ENCODE results near the gene ZNF644.
"Not testable (repeated sequence)": the region's sequence is repeated elsewhere in the genome, so short reads cannot be mapped to it uniquely, and the experiment has no call there.

The ZNF644 gene

DNA sequence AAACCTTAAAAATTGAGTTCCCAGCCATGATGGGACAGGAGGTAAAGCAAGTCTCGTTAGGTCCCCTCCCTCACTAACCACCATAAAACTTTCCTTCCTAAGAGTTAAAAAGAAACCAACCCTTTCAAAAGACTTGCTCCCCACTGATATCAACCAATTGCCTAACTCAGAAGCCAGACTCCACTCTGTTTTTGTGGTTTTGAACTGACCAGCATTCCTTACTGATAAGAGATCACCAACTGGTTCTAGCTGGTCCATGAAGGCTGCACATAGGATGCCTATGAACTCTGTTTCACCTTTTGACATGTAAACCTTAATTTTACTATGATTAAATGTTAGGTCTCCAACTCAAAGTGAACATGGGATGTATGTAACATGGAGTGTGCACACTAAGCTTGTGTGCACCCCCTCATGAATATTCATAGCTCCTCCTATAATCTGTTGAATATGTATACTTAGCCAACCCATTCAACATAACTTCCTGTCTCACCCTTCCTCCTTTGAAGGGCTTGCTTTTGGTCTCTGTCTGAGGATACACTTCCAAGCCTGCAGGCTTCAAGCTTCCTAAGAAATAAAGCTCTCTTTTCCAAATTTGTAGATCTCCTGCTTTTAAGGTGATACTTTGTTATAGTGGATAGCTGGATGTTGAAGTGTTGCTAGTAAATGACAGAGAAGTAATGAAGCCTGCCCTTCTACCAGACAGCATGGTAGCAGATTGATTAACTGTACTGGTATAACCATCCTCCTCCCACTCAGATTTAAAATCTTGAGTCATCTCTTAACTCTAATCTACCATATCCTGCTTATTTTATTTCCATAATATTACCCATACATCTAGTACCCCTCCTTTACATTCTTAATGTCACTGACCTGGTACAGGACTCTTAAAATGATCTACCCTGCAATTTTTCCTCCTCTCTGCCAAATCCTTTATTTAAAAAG lies 95.6 kb downstream of the ZNF644 start:
- DNase-seq = no peak

DNA sequence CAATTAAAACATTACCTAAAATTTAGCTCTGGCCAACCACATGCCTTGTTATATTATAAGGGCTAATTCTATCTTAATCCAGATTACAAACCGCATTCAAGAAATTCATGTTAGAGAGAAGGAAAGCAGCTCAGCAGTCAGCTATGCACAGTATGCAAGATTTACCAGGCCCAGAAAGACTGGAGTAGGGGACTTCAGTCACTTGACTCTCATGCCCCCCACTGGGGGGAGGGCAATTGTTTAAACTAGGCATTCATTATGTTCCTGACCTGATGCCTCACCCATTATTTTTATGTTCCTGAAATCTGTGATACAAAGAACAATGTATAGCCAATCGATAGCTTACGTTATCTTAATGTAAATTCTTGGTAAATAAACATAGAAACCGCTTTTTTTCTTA lies 96.9 kb downstream of the ZNF644 start:
- no peak for DNase-seq

DNA sequence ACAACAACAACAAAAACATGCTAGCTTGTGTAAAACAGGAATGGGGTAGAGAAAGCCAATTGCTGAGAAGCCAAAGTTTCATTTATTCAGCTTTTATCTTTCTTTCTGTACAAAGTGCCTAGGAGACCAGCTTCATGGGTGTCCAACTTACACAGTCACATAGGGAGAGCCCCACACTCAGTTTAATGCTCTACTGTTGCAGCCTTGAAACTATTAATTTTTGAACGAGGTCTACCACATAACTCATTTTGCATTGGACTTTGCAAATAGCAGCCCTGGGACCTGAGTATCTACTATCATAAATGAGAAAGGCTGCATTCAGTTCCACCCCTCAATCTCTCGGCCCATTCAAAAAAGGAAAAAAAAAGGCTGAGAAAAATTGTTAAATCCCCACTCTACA lies 98.8 kb downstream of the ZNF644 start:
- DNase-seq = no peak

DNA sequence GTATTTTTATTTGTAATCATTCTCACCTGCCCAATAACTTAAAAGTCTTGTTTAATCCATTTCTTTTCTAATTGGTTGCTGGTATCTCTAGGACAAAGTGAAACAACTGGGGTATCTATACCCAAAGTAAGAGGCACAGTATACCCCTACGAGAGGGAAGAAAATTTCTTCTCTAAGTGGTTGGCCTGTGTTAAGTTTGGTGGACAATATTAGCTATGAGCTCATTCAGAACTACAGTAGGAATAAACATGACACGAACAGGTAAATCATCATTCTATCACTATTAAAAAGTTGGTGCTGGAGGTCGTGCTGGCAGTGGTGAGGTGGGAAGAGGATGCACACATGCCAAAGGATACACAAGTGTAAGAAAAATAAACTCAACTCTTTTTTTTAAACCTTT lies 99.6 kb downstream of the ZNF644 start:
- no peak for DNase-seq

DNA sequence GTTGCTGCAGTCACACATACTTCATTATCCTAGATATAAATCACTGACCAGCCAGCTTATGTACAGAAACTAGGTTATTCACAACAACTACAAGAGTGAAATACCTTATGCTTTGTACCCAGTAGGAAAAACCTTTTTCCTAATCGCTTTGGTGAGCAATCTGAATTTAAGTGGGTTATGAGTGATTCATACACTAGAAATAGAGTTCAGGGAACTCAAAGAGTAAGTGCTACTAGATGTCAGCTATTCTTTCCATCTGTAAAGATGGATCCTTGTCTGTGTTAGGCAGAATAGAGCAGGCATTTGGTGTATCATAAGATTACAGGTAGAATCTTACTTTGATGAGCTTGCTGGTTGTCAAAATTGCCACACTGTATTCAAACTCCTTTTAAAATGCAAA lies 101.9 kb downstream of the ZNF644 start:
- DNase-seq = no peak

DNA sequence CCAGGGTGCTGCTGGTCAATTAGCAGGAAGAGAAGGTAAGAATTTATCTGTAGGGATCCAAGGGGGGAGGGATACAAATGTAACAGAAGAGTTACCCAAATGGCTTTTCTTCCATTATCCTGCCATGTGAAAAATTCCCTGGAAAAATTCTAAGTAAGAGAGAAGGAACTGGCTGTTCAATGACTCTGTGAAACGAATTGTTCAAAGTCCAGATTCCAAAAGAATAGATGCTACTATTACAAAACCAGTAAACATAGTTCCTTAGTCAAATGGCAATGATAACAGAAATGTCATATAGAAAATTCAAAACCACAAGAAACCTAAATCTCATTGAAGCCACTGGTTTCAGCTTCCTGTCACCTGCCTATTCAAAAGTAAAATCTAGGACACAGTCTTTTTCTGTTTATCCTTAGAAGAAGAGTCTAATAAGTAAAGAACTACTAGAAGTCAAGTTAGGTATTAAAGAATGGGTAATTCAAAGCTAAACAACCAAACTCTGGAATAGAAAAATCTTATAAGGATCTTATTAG lies 102.6 kb downstream of the ZNF644 start:
- DNase-seq = peak in 1 of 5 donors; percentile 29

DNA sequence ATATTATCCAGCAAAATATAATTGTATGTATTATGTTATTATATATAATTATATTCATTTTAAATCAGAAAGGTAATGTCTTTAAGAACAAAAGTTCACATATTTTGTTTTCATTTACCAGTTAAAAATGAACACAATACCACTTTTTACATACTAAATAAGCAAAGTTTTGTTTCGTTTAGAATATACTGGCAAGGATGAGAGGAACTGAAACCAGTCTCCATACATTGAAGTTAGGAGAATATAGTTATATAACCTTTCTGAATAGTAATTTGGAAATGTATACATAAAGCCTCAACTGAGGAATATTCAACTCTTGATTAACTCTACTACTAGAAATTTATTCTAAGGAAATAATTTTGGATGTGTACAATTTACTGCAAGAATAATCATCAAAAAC lies 110.5 kb downstream of the ZNF644 start:
- DNase-seq = no peak

DNA sequence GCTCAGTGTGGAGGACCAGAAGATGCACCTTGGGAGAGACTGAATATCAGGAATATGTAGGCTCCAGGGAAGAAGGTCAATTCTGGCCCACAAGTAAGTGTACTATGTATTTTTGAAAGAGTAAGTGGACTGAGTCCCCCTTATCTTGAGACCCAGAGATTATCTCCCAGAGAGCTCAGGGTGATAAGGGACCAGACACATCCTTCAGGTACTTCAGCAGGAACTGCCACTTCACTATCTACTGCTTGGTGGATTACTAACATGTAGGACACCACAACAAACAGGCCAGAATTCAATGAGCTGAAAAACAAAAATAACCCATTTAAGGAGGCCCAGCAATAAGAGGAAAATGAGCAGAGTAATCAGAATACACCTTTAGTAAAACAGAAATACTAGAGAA lies 119.2 kb downstream of the ZNF644 start:
- DNase-seq = no peak

DNA sequence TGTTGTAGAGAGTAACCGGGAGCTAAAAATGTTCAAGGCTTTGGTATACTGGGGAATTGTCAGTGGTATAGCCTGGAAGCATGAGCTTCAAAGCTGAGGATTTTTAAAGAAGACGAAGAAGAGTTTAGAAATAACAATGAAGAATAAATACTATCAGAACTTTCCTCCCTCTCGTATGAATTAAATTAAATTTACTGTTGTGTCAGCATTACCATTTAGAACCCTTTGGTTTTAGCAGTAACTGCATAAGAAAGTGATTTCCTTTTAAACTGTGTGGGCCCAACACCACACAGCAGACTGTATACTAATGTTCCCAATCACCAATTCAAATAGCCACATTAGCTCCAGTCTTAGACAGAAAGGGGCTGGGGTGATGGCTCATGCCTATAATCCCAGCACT lies 122.6 kb downstream of the ZNF644 start:
- DNase-seq = no peak

DNA sequence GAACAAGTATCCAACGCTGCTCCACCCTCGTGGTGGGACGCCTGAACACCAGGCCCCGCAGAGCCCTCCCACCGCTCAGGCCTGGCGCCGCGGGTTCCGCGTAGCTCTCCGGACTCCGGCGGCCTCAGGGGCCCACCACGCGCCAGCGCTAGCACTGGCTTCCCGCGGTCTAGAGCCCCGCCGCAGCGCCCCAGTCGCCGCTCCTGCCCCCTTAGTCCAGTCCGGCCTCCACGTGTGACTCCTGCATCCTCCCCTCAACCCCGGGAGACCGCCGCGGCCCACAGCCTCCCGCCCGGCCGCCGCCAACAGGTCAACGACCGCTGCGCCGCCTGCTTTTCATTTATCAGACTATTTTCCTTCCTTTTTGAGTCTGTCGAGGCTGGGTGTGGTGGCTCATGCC lies 128.2 kb downstream of the ZNF644 start:
- not testable (repeated sequence) for DNase-seq

DNA sequence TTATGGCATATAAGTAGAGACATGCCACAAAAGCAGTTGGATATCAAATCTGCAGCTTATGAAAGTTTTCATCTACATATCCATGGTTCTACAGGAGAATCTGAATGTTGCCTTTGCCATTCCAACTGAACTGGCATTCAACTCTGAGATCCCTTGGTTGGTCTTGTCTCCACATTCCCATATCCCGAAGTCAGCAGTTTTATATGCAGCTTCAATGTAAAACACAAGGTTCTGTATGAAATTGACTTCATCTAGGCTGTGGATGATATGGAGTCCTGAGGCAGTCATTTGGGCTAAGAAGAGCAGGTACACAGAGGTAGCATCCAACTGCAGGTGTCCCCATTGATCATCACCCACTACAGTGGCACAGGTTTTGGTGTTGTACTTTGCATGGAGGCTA lies 129.0 kb downstream of the ZNF644 start:
- not testable (repeated sequence) for DNase-seq

DNA sequence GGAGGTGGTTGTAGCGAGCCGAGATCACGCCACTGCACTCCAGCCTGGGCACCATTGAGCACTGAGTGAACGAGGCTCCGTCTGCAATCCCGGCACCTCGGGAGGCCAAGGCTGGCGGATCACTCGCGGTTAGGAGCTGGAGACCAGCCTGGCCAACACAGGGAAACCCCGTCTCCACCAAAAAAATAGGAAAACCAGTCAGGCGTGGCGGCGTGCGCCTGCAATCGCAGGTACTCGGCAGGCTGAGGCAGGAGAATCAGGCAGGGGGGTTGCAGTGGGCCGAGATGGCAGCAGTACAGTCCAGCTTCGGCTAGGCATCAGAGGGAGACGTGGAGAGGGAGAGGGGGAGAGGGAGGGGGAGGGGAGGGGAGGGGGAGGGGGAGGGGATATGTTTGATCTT lies 129.6 kb downstream of the ZNF644 start:
- not testable (repeated sequence) for DNase-seq

DNA sequence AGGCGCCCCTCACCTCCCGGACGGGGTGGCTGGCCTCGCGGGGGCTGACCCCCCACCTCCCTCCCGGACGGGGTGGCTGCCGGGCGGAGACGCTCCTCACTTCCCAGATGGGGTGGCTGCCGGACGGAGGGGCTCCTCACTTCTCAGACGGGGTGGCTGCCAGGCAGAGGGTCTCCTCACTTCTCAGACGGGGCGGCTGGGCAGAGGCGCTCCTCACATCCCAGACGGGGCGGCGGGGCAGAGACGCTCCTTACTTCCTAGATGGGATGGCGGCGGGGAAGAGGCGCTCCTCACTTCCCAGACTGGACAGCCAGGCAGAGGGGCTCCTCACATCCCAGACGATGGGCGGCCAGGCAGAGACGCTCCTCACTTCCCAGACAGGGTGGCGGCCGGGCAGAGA lies 130.1 kb downstream of the ZNF644 start:
- DNase-seq = not testable (repeated sequence)

DNA sequence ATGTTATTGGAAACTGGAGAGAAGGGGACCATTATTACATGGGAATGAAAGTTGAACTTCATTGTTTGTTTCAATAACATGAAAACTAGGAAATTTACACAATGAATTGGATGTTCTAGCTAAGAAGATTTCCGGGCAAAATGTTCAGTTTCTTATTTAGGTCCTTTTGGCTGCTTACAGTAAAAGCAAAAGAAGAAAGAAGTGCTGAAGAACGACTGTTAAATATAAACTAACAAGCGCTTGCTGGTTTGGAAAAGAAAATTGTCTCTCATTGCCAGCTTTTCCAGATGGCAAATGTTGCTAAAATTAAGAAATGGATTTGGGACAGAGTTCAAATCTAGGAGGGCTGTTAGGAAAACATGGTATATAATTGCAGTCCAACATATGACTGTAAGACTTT lies 139.6 kb downstream of the ZNF644 start:
- no peak for DNase-seq

DNA sequence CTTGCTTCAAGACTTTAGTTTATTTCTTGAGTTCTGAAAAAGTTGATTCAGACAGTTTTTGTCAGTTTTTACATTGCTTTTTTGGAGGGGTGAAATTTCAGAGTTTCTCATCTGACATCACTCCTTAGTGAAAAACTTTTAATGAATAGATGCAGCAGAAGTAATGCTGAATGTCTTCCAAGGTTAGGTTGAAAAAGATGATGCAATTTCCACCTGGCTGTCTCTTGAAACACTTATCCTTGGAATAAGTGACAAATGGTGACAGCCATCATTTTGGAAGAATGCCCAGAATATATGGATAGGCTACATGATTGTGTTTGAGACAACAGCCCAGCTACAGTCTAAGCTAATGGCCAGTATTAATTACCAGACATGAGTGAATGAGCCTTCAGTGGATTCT lies 140.8 kb downstream of the ZNF644 start:
- DNase-seq = no peak

DNA sequence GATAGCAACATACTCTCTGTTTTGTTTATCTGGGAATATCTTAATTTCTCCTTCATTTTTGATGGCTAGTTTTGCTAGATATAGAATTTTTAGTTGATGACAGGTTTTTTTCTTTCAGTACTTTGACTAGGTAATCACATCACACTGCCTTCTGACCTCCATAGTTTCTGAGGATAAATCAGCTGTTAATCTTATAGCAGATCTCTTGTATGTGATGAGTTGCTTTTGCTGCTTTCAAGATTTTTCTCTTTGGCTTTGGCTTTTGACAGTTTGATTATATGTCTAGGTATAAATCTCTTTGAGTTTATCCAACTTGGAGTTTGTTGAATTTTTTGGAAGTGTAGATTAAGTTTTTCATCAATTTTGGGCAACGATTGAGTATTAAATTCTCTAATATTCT lies 142.6 kb downstream of the ZNF644 start:
- DNase-seq = no peak

DNA sequence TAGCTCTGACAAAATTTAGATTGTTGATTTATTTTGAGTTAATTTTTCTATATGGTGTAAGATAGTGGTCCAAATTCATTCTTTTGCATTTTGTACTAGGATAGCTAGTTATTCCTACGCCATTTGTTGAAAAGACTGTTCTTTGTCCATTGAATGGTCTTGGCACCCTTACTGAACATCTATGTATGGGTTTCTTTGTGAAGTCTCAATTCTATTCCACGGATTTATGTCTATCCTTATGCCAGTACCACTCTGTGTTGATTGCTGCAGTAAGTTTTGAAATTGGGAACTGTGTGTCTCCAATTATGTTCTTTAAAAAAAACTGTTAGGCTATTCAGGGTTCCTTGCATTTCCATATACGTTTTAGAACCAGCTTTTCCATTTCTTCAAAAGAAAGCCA lies 145.7 kb downstream of the ZNF644 start:
- DNase-seq = no peak

Measured in T-helper 1 cell (primary cell).